K562 (cell line): ENCODE measurements around the gene HMGN1. TPM values are rescaled to one million over a fixed set of nuclear protein-coding genes. Genes with fewer than 3 reads are reported as not detected.

ENCODE experiments used
- COPS2 ChIP-seq: fragments of 450-650 bp; conservative IDR thresholded peaks from 2 replicates; pipeline ENCODE4 v1.6.1; 2016; ENCODE audit warnings: mild to moderate bottlenecking, moderate library complexity
- CREBBP ChIP-seq: IDR thresholded peaks from one replicate; pipeline ENCODE4 v1.6.1; 2012; ENCODE audit warnings: low read depth, mild to moderate bottlenecking, control low read depth, inconsistent platforms, low read length
- DDX20 ChIP-seq: fragments of 450-650 bp; IDR thresholded peaks from 2 replicates; pipeline ENCODE4 v1.6.1; 2016; ENCODE audit warnings: missing genetic modification characterization, low read depth, mild to moderate bottlenecking, missing compliant biosample characterization, moderate library complexity
- DNMT1 ChIP-seq: fragments of 450-650 bp; IDR thresholded peaks from 2 replicates; pipeline ENCODE4 v1.6.1; 2016; ENCODE audit warnings: antibody characterized with exemption, mild to moderate bottlenecking
- EGR1 ChIP-seq: fragments of 450-650 bp; conservative IDR thresholded peaks from 2 replicates; pipeline ENCODE4 v1.6.1; 2017; ENCODE audit warnings: mild to moderate bottlenecking
- ETV1 ChIP-seq: fragments of 450-650 bp; conservative IDR thresholded peaks from 2 replicates; pipeline ENCODE4 v1.6.1; 2016; ENCODE audit warnings: missing genetic modification characterization, control low read depth, low read depth, missing compliant biosample characterization
- FOXA3 ChIP-seq, 2 experiments: fragments of 450-650 bp in 1 of 2; sonication (generic) in 1 of 2; formaldehyde crosslinking; IDR thresholded peaks in 1 of 2; conservative IDR thresholded peaks in 1 of 2; 2 replicates each; pipeline versions ENCODE4 v1.4.0 to v1.8.0; 2020 to 2022; ENCODE audit warnings: mild to moderate bottlenecking in 2 of 2, missing genetic modification reagents in 1 of 2
- GTF2E2 ChIP-seq: fragments of 200-800 bp; sonication (Bioruptor generic); IDR thresholded peaks from 2 replicates; pipeline ENCODE4 v1.6.1; 2016; ENCODE audit warnings: missing genetic modification characterization, missing compliant biosample characterization
- PCBP2 ChIP-seq: fragments of 200-400 bp; formaldehyde crosslinking; IDR thresholded peaks from 2 replicates; pipeline ENCODE4 v1.6.1; 2018; ENCODE audit warnings: low read length, low read depth, mild to moderate bottlenecking, moderate library complexity; ENCODE audit not compliant: poor library complexity, severe bottlenecking
- ZEB2 ChIP-seq: fragments of 450-650 bp; IDR thresholded peaks from 2 replicates; pipeline ENCODE4 v1.6.1; 2016
- ZFPM2 ChIP-seq: fragments of 250-450 bp; sonication (Bioruptor Pico); IDR thresholded peaks from 2 replicates; pipeline ENCODE4 v1.5.1; 2022; ENCODE audit warnings: mild to moderate bottlenecking
- ZNF644 ChIP-seq: fragments of 200-800 bp; sonication (Bioruptor generic); IDR thresholded peaks from 2 replicates; pipeline ENCODE4 v1.6.1; 2016; ENCODE audit warnings: low read depth, missing genetic modification characterization, missing compliant biosample characterization
- polyA plus RNA-seq, 8 experiments: library from polyadenylated mRNA; depleted of rRNA in 4 of 8; stranded (reverse) in 5 of 8; unstranded in 3 of 8; fragments of >200 nt; fragmentation: Nextera tagmentation in 2 of 8; fragmentation: Illumina TruSeq in 1 of 8; extraction: Ambion mirVana in 2 of 8; extraction: Trizol in 1 of 8; gene quantifications; 2 replicates each; pipeline versions ENCODE4 v1.2.1 to v1.2.3, GENCODE V29; 2011 to 2014; ENCODE audit warnings: inconsistent platforms in 1 of 8, missing spikeins in 1 of 8
- total RNA-seq, 7 experiments: library from RNA; depleted of rRNA in 6 of 7; stranded (reverse); fragments of >200 nt in 6 of 7; fragmentation: Illumina TruSeq in 2 of 7; extraction: Trizol in 2 of 7; gene quantifications; 2 replicates each; pipeline versions ENCODE4 v1.2.1 to v1.2.3, GENCODE V29; 2011 to 2021; ENCODE audit warnings: low replicate concordance in 1 of 7
- TF ChIP-seq, protein P1 (sequence below): fragments of 450-650 bp; formaldehyde crosslinking; IDR thresholded peaks from 2 replicates; pipeline ENCODE4 v1.4.0; 2020; ENCODE audit warnings: mild to moderate bottlenecking, moderate library complexity
- TF ChIP-seq, protein P2 (sequence below): fragments of 250-450 bp; sonication (Bioruptor Pico); IDR thresholded peaks from 2 replicates; pipeline ENCODE4 v1.5.0; 2021; ENCODE audit warnings: mild to moderate bottlenecking, borderline replicate concordance
- TF ChIP-seq, protein P3 (sequence below): fragments of 450-650 bp; IDR thresholded peaks from 2 replicates; pipeline ENCODE4 v1.7.1; 2018; ENCODE audit warnings: mild to moderate bottlenecking, low read depth; ENCODE audit not compliant: partially characterized antibody
- TF ChIP-seq, protein P4 (sequence below): fragments of 250-450 bp; sonication (Bioruptor Pico); IDR thresholded peaks from 2 replicates; pipeline ENCODE4 v1.4.0; 2020; ENCODE audit warnings: borderline replicate concordance
- TF ChIP-seq, protein P5 (sequence below): IDR thresholded peaks from 3 replicates; pipeline ENCODE4 v1.6.1; 2011; ENCODE audit warnings: borderline replicate concordance, mild to moderate bottlenecking; ENCODE audit not compliant: insufficient read length, insufficient read depth

HMGN1 gene
- total and polyA plus RNA-seq, 9 of the 15 experiments (the other 6 are each of a cell fraction or from before 2014, with no cell fraction given): 124 to 626 (median 498) TPM

DNA sequence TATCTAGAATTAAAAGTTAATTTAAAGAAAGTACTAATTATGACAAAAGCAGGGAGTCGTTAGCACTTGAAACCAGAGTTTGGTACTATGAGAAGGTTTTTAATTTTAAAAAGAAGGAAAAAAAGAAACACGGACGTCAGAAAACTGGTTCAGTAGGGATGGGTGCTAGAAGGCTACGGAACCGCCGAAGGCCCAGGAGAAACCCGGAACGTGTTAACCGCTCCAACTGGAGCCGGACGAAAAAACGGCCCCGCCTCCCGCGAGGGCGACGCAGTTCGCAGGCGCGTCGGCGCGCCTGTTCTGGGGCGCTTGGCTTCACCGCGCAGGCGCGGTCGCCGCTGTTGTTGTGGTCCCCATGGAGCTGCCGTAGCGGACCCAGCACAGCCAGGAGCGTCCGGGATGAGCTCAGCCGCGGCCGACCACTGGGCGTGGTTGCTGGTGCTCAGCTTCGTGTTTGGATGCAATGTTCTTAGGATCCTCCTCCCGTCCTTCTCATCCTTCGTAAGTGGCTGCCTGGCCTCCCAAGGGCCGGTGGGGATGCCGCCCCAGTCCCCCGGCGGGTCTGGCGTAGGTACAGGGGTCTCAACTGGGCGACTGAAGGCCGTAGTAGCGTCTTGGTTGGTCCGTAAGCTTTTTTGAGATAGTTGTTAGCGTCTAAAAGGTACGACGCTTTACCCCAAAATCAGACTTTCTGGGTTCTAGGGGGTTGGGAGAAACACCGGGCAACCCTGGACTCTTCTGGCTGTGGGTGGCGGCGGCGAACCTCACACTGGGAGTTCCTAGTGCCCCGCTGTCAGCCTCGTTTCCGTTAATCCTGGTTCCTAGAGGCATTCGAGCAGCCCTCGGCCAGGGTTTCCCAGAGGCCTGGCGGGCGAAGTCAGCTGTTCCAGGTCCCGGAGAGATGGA lies 31.4 kb upstream of the HMGN1 start (continued):
- TF ChIP-seq, protein P1, sequence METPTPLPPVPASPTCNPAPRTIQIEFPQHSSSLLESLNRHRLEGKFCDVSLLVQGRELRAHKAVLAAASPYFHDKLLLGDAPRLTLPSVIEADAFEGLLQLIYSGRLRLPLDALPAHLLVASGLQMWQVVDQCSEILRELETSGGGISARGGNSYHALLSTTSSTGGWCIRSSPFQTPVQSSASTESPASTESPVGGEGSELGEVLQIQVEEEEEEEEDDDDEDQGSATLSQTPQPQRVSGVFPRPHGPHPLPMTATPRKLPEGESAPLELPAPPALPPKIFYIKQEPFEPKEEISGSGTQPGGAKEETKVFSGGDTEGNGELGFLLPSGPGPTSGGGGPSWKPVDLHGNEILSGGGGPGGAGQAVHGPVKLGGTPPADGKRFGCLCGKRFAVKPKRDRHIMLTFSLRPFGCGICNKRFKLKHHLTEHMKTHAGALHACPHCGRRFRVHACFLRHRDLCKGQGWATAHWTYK (CRISPR knock-in tag): no peak
- no peak for TF ChIP-seq ETV1 (tag)
- no peak for TF ChIP-seq DNMT1
- TF ChIP-seq EGR1: no peak
- no peak for TF ChIP-seq CREBBP
- no peak for TF ChIP-seq ZNF644 (tag)
- TF ChIP-seq, protein P2, sequence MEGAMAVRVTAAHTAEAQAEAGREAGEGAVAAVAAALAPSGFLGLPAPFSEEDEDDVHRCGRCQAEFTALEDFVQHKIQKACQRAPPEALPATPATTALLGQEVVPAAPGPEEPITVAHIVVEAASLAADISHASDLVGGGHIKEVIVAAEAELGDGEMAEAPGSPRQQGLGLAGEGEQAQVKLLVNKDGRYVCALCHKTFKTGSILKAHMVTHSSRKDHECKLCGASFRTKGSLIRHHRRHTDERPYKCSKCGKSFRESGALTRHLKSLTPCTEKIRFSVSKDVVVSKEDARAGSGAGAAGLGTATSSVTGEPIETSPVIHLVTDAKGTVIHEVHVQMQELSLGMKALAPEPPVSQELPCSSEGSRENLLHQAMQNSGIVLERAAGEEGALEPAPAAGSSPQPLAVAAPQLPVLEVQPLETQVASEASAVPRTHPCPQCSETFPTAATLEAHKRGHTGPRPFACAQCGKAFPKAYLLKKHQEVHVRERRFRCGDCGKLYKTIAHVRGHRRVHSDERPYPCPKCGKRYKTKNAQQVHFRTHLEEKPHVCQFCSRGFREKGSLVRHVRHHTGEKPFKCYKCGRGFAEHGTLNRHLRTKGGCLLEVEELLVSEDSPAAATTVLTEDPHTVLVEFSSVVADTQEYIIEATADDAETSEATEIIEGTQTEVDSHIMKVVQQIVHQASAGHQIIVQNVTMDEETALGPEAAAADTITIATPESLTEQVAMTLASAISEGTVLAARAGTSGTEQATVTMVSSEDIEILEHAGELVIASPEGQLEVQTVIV (CRISPR knock-in tag): no peak
- TF ChIP-seq, protein P3, sequence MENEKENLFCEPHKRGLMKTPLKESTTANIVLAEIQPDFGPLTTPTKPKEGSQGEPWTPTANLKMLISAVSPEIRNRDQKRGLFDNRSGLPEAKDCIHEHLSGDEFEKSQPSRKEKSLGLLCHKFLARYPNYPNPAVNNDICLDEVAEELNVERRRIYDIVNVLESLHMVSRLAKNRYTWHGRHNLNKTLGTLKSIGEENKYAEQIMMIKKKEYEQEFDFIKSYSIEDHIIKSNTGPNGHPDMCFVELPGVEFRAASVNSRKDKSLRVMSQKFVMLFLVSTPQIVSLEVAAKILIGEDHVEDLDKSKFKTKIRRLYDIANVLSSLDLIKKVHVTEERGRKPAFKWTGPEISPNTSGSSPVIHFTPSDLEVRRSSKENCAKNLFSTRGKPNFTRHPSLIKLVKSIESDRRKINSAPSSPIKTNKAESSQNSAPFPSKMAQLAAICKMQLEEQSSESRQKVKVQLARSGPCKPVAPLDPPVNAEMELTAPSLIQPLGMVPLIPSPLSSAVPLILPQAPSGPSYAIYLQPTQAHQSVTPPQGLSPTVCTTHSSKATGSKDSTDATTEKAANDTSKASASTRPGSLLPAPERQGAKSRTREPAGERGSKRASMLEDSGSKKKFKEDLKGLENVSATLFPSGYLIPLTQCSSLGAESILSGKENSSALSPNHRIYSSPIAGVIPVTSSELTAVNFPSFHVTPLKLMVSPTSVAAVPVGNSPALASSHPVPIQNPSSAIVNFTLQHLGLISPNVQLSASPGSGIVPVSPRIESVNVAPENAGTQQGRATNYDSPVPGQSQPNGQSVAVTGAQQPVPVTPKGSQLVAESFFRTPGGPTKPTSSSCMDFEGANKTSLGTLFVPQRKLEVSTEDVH: no peak
- TF ChIP-seq DDX20: no peak
- no peak for TF ChIP-seq COPS2
- TF ChIP-seq, protein P4, sequence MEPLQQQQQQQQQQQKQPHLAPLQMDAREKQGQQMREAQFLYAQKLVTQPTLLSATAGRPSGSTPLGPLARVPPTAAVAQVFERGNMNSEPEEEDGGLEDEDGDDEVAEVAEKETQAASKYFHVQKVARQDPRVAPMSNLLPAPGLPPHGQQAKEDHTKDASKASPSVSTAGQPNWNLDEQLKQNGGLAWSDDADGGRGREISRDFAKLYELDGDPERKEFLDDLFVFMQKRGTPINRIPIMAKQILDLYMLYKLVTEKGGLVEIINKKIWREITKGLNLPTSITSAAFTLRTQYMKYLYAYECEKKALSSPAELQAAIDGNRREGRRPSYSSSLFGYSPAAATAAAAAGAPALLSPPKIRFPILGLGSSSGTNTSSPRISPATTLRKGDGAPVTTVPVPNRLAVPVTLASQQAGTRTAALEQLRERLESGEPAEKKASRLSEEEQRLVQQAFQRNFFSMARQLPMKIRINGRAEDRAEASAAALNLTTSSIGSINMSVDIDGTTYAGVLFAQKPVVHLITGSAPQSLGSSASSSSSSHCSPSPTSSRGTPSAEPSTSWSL (CRISPR knock-in tag): no peak
- TF ChIP-seq GTF2E2 (tag): no peak
- TF ChIP-seq, protein P5, sequence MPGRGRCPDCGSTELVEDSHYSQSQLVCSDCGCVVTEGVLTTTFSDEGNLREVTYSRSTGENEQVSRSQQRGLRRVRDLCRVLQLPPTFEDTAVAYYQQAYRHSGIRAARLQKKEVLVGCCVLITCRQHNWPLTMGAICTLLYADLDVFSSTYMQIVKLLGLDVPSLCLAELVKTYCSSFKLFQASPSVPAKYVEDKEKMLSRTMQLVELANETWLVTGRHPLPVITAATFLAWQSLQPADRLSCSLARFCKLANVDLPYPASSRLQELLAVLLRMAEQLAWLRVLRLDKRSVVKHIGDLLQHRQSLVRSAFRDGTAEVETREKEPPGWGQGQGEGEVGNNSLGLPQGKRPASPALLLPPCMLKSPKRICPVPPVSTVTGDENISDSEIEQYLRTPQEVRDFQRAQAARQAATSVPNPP: no peak
- no peak for TF ChIP-seq ZFPM2 (CRISPR knock-in tag)
- no peak for TF ChIP-seq PCBP2
- no peak for TF ChIP-seq ZEB2
- no peak for TF ChIP-seq FOXA3 (CRISPR knock-in tag; conservative IDR thresholded peaks at IDR 0.05 in 1 of 2, IDR thresholded peaks at IDR 0.05 in 1 of 2)
